ENCODE results near the gene ZNF672. TPM values are rescaled to one million over a fixed set of nuclear protein-coding genes. Genes with fewer than 3 reads are reported as not detected.

The ZNF672 gene
- total and polyA plus RNA-seq, 2 of the 4 experiments (the other 2 are of a cell fraction) = 6.6 to 12.6 TPM

GRCh38 chr1:248808876-248809275 is 29.1 kb upstream of the ZNF672 start (continued):
- TF ChIP-seq MAFK (IDR thresholded peaks at IDR 0.05; ENCODE audit: low read depth, low read length) = no peak
- no peak for TF ChIP-seq MXI1 (IDR thresholded peaks at IDR 0.05; ENCODE audit: borderline replicate concordance, low read depth, low read length)
- no peak for TF ChIP-seq CHD1 (IDR thresholded peaks at IDR 0.05; ENCODE audit: low read depth, low read length)

DNA sequence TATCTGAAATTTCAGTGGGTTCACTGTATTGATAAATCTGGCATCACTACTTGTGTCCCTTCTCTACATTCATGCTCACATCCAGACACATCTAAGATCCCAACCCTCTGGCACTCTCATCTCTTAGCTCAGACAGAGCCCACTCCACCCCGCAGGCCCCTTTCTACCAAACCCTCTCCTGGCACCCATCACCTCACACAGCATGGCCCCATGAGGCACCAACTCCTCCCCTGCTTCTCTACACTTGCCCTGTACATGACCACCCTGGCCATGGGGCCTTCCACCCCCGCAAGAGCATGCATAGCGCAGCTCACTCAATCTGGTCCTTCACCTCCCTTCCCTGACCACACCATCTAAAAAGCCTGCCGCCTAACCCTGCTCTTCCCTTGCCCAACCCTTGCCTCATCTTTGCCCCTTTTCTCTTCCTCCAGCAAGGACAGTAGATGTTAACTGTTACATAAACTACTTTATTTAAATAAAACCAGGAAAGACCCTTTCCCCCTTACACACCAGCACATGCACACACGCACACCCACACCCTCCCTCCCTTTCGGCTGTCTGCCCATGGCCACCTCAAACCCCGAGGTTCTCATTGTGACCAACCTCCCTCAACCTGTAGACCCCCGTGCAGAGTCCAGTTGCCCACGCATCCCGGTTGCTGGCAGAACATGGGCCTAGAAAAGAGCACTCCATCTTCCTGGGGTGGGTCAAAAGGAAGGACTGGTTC is 27.9 kb upstream of the ZNF672 start:
- no peak for DNase-seq
- no peak overlapping the region for H3K56ac ChIP-seq (ENCODE audit: extremely low read depth, insufficient read depth, low read length)
- peaks cover 3% of the 10 kb centered on the region; the same call in 1 of the 2 replicates for H3K4me1 ChIP-seq (ENCODE audit: control insufficient read depth, insufficient read depth, low read length)
- no peak overlapping the region for H3K4me2 ChIP-seq (ENCODE audit: low read depth, low read length)
- H3K27ac ChIP-seq (ENCODE audit: insufficient read depth, low read length) = no peak overlapping the region
- POLR2A ChIA-PET (ENCODE audit: unreplicated experiment) = interaction anchor here (1.1 kb wide), 1 partner anchor 12 kb away, joined by 3 read pairs; no protein-coding TSS in a partner anchor
- peaks cover 12% of the 10 kb centered on the region for H4K20me1 ChIP-seq (ENCODE audit: insufficient read depth, low read length)
- no peak overlapping the region for H4K8ac ChIP-seq (ENCODE audit: low read depth in 2 of 2, low read length in 2 of 2)
- no peak overlapping the region for H2BK15ac ChIP-seq (ENCODE audit: low read depth, low read length)
- in situ Hi-C loops (cut with MboI; ENCODE audit: low sequenced_read_pairs) = no loop called here
- H2BK5ac ChIP-seq (ENCODE audit: low read depth, low read length, poor library complexity, severe bottlenecking) = no peak overlapping the region
- H3K4me3 ChIP-seq (ENCODE audit: insufficient read depth, low read depth, low read length) = no peak overlapping the region
- ATAC-seq (ENCODE audit: low read depth) = no peak
- H3K9me1 ChIP-seq (ENCODE audit: insufficient read depth, low read length) = peaks cover 14% of the 10 kb centered on the region; the same call in 1 of the 2 replicates
- BruUV-seq (replicated peaks) = no TSS peak
- peak overlapping the region; percentile 46 for H2AK9ac ChIP-seq (replicated peaks; ENCODE audit: low read depth, low read length, poor library complexity)
- no peak overlapping the region for H3K14ac ChIP-seq (replicated peaks; ENCODE audit: low read depth, low read length)
- dilution Hi-C loops (cut with HindIII; ENCODE audit: low sequenced_read_pairs, unreplicated experiment) = no loop called here
- no peak overlapping the region for H4K5ac ChIP-seq (ENCODE audit: low read depth, low read length)
- WGBS, 2 experiments (ENCODE audit: extremely low coverage in 2 of 2, insufficient read length in 1 of 2) = 40% methylated on average over 1 of the region's 10 CpGs; no CpG with 5 or more reads in 1 of the 2 experiments
- no peak overlapping the region for H2BK20ac ChIP-seq (ENCODE audit: low read depth, low read length)
- H3K79me1 ChIP-seq (ENCODE audit: low read depth in 1 of 2, low read length in 2 of 2) = peaks cover 5 to 29% of the 10 kb centered on the region in 2 experiments; a peak in 3 of 4 replicates
- H3K4ac ChIP-seq (ENCODE audit: low read depth, low read length) = no peak overlapping the region
- intact Hi-C loops (cut with micrococcal nuclease) = loop anchor here (5.0 kb wide), 1 partner anchor 1418 kb away; no protein-coding TSS in a partner anchor
- no peaks in the 10 kb centered on the region for H3K9me3 ChIP-seq (ENCODE audit: control insufficient read depth, insufficient read depth, low read length)
- peaks cover 30% of the 10 kb centered on the region for H3K36me3 ChIP-seq (ENCODE audit: control insufficient read depth, insufficient read depth, low read length)
- no peak overlapping the region for H2BK120ac ChIP-seq (ENCODE audit: low read depth, low read length)
- no peak overlapping the region for H3K18ac ChIP-seq (ENCODE audit: low read depth, low read length)
- H3K23ac ChIP-seq (ENCODE audit: low read depth, low read length) = no peak overlapping the region
- H3K27me3 ChIP-seq (ENCODE audit: control insufficient read depth, insufficient read depth, low read length) = no peaks in the 10 kb centered on the region
- CTCF ChIA-PET = no interaction called here
- H2AK5ac ChIP-seq (ENCODE audit: low read depth, low read length) = no peak overlapping the region
- no peak overlapping the region for H3K9ac ChIP-seq (ENCODE audit: low read depth, low read length)
- H2AFZ ChIP-seq (replicated peaks; ENCODE audit: low read length, poor library complexity) = no peak overlapping the region
- H4K91ac ChIP-seq (ENCODE audit: insufficient read depth, low read depth, low read length) = no peak overlapping the region
- TF ChIP-seq BHLHE40 (IDR thresholded peaks at IDR 0.05; ENCODE audit: low read depth, low read length) (no peak), POLR2A (IDR thresholded peaks at IDR 0.05; ENCODE audit: low read depth, low read length) (no peak), CHD1 (IDR thresholded peaks at IDR 0.05; ENCODE audit: low read depth, low read length) (no peak), NFE2L2 (IDR thresholded peaks at IDR 0.05; ENCODE audit: low read depth, low read length) (no peak), RFX5 (IDR thresholded peaks at IDR 0.05; ENCODE audit: low read depth, low read length) (no peak), FOS (IDR thresholded peaks at IDR 0.05; ENCODE audit: low read depth, low read length) (no peak), MAFK (IDR thresholded peaks at IDR 0.05; ENCODE audit: low read depth, low read length) (no peak), RAD21 (IDR thresholded peaks at IDR 0.05; ENCODE audit: low read length) (no peak), MAZ (IDR thresholded peaks at IDR 0.05; ENCODE audit: borderline replicate concordance, low read depth, low read length) (no peak), SMC3 (IDR thresholded peaks at IDR 0.05; ENCODE audit: low read depth, low read length) (no peak), CEBPB (IDR thresholded peaks at IDR 0.05; ENCODE audit: low read depth, low read length) (no peak)
- TF ChIP-seq, protein P1, sequence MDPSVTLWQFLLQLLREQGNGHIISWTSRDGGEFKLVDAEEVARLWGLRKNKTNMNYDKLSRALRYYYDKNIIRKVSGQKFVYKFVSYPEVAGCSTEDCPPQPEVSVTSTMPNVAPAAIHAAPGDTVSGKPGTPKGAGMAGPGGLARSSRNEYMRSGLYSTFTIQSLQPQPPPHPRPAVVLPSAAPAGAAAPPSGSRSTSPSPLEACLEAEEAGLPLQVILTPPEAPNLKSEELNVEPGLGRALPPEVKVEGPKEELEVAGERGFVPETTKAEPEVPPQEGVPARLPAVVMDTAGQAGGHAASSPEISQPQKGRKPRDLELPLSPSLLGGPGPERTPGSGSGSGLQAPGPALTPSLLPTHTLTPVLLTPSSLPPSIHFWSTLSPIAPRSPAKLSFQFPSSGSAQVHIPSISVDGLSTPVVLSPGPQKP (IDR thresholded peaks at IDR 0.05; ENCODE audit: borderline replicate concordance, low read depth, low read length) = no peak
- TF ChIP-seq, protein P2, sequence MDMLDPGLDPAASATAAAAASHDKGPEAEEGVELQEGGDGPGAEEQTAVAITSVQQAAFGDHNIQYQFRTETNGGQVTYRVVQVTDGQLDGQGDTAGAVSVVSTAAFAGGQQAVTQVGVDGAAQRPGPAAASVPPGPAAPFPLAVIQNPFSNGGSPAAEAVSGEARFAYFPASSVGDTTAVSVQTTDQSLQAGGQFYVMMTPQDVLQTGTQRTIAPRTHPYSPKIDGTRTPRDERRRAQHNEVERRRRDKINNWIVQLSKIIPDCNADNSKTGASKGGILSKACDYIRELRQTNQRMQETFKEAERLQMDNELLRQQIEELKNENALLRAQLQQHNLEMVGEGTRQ (IDR thresholded peaks at IDR 0.05; ENCODE audit: low read depth, low read length) = no peak

All from IMR-90 (cell line).